ENCODE data around the gene SUSD1.

GRCh38 chr9:112137066-112137465, 38.0 kb downstream of the SUSD1 start:
- TF ChIP-seq ZNF76 (tag by site-specific recombination; IDR thresholded peaks at IDR 0.05; ENCODE audit: borderline replicate concordance, low read depth): no peak
- TF ChIP-seq ZBTB7A (tag by site-specific recombination; IDR thresholded peaks at IDR 0.05; ENCODE audit: low read depth): no peak
- no peak for TF ChIP-seq CTCF (tag by site-specific recombination; IDR thresholded peaks at IDR 0.05)
- no peak for TF ChIP-seq ZNF174 (tag by site-specific recombination; IDR thresholded peaks at IDR 0.05)
- no peak for TF ChIP-seq ZBTB26 (tag by site-specific recombination; optimal IDR thresholded peaks at IDR 0.05)
- TF ChIP-seq ZNF600 (tag by site-specific recombination; IDR thresholded peaks at IDR 0.05): no peak
- no peak for TF ChIP-seq TSHZ1 (tag by site-specific recombination; IDR thresholded peaks at IDR 0.05; ENCODE audit: borderline replicate concordance)
- TF ChIP-seq ZNF544 (tag by site-specific recombination; IDR thresholded peaks at IDR 0.05): no peak
- no peak for TF ChIP-seq REST (tag by site-specific recombination; IDR thresholded peaks at IDR 0.05)
- TF ChIP-seq ZNF704 (tag by site-specific recombination; IDR thresholded peaks at IDR 0.05): no peak

All from HEK293 (cell line).